Measurements from ENCODE around the gene TIMP3.

TIMP3 gene

GRCh38 chr22:32809786-32810554, 8.5 kb downstream of the TIMP3 start:
- no peak for DNase-seq

- no peak for DNase-seq
Observed at GRCh38 chr22:32810555-32811133, 9.1 kb downstream of the TIMP3 start.

- DNase-seq, result no peak
Observed at GRCh38 chr22:32811788-32812545, 10.5 kb downstream of the TIMP3 start.

- no peak for DNase-seq
Observed at GRCh38 chr22:32814285-32814860, 12.9 kb downstream of the TIMP3 start.

- DNase-seq, result no peak
Observed at GRCh38 chr22:32815059-32815458, 13.6 kb downstream of the TIMP3 start.

- DNase-seq, result no peak
Observed at GRCh38 chr22:32815943-32816342, 14.4 kb downstream of the TIMP3 start.

GRCh38 chr22:32817137-32817730, 15.7 kb downstream of the TIMP3 start:
- no peak for DNase-seq

GRCh38 chr22:32818446-32819115, 17.1 kb downstream of the TIMP3 start:
- DNase-seq, result no peak

GRCh38 chr22:32819120-32819519, 17.6 kb downstream of the TIMP3 start:
- no peak for DNase-seq

GRCh38 chr22:32820131-32821119, 18.9 kb downstream of the TIMP3 start:
- no peak for DNase-seq

- no peak for DNase-seq
Observed at GRCh38 chr22:32822179-32822877, 20.8 kb downstream of the TIMP3 start.

- DNase-seq, result no peak
Observed at GRCh38 chr22:32823024-32823730, 21.7 kb downstream of the TIMP3 start.

- no peak for DNase-seq
Observed at GRCh38 chr22:32824531-32825312, 23.2 kb downstream of the TIMP3 start.

- DNase-seq, result no peak
Observed at GRCh38 chr22:32826537-32826936, 25.0 kb downstream of the TIMP3 start.

GRCh38 chr22:32827049-32827602, 25.6 kb downstream of the TIMP3 start:
- no peak for DNase-seq

GRCh38 chr22:32828150-32828549, 26.6 kb downstream of the TIMP3 start:
- DNase-seq, result no peak

- DNase-seq, result no peak
Observed at GRCh38 chr22:32828561-32828960, 27.1 kb downstream of the TIMP3 start.

- DNase-seq, result no peak
Observed at GRCh38 chr22:32829451-32829851, 27.9 kb downstream of the TIMP3 start.

GRCh38 chr22:32830473-32830872, 29.0 kb downstream of the TIMP3 start:
- no peak for DNase-seq

Measured in NCI-H187 treated with DMSO at 0.1 percent for 48 hours (cell line).